ENCODE results near the gene ORAI3.

ORAI3 gene

GRCh38 chr16:30983289-30983889, 34.5 kb downstream of the ORAI3 start:
- H3K9me3 ChIP-seq (ENCODE audit: insufficient read depth, low read length): no peaks in the 10 kb centered on the region
- no peak for DNase-seq (ENCODE audit: low read depth, low spot score)
- peaks cover 20% of the 10 kb centered on the region for H3K4me1 ChIP-seq (ENCODE audit: insufficient read depth, insufficient read length)
- peak overlapping the region; percentile 2 for H3K9ac ChIP-seq (ENCODE audit: insufficient read length, low read depth)
- no peaks in the 10 kb centered on the region for H3K27me3 ChIP-seq (ENCODE audit: insufficient read depth, insufficient read length)
- H3K4me3 ChIP-seq (ENCODE audit: insufficient read length, low read depth): no peak overlapping the region
- TF ChIP-seq SUZ12 (IDR thresholded peaks at IDR 0.05; ENCODE audit: extremely low read depth, insufficient read depth, insufficient read length) (no peak), YY1 (IDR thresholded peaks at IDR 0.05; ENCODE audit: insufficient read depth, insufficient read length) (no peak), ZNF274 (IDR thresholded peaks at IDR 0.05; ENCODE audit: low read depth, low read length) (no peak)
- H3K36me3 ChIP-seq (ENCODE audit: insufficient read depth, insufficient read length, low read length): peaks cover 92% of the 10 kb centered on the region

DNA sequence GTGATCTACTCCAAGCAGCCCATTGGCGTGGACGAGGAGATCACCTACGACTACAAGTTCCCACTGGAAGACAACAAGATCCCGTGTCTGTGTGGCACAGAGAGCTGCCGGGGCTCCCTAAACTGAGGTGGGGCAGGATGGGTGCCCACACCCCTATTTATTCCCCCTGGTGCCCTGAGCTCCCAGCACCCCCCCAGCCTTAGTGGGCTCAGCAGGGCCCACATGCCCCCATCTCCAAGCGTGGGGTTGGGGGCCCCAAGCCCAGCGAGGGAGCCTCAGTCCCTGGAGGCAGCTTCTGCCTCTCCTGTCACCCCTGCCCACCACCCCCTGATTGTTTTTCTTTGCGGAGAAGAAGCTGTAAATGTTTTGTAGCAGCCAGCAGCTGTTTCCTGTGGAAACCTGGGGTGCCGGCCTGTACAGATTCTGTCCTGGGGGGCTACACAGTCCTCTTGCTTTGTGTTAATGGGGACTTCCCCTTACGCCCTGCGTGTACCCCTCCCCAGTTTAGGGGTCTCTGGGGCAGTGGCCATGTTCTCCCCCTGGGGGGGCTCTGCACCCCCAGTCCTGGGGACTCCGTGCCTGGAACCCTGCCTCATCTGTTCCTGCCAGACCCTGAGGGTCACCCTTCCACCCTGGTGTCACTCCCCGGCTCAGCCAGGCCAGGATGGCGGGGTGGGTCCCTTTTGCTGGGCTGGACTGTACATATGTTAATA, 35.2 kb downstream of the ORAI3 start:
- Histone ChIP-seq H3K27me3 (ENCODE audit: insufficient read depth, insufficient read length) (no peaks in the 10 kb centered on the region), H3K4me3 (ENCODE audit: insufficient read length, low read depth) (no peak overlapping the region), H3K4me1 (ENCODE audit: insufficient read depth, insufficient read length) (peaks cover 18% of the 10 kb centered on the region), H3K9me3 (ENCODE audit: insufficient read depth, low read length) (no peaks in the 10 kb centered on the region), H3K9ac (ENCODE audit: insufficient read length, low read depth) (peak overlapping the region; percentile 2), H3K36me3 (ENCODE audit: insufficient read depth, insufficient read length, low read length) (peaks cover 89% of the 10 kb centered on the region)
- DNase-seq (ENCODE audit: low read depth, low spot score): no peak
- no peak for TF ChIP-seq YY1 (IDR thresholded peaks at IDR 0.05; ENCODE audit: insufficient read depth, insufficient read length)
- TF ChIP-seq ZNF274 (IDR thresholded peaks at IDR 0.05; ENCODE audit: low read depth, low read length): no peak
- TF ChIP-seq SUZ12 (IDR thresholded peaks at IDR 0.05; ENCODE audit: extremely low read depth, insufficient read depth, insufficient read length): no peak

- no peaks in the 10 kb centered on the region for H3K9me3 ChIP-seq (ENCODE audit: insufficient read depth, low read length)
- H3K9ac ChIP-seq (ENCODE audit: insufficient read length, low read depth): peak within 1 kb of the TSS; percentile 81
- DNase-seq (ENCODE audit: low read depth, low spot score): peak; percentile 75
- peak within 1 kb of the TSS; percentile 18 for H3K4me3 ChIP-seq (ENCODE audit: insufficient read length, low read depth)
- H3K27me3 ChIP-seq (ENCODE audit: insufficient read depth, insufficient read length): no peaks in the 10 kb centered on the region
- peaks cover 18% of the 10 kb centered on the region for H3K4me1 ChIP-seq (ENCODE audit: insufficient read depth, insufficient read length)
- H3K36me3 ChIP-seq (ENCODE audit: insufficient read depth, insufficient read length, low read length): peaks cover 82% of the 10 kb centered on the region
- no peak for TF ChIP-seq SUZ12 (IDR thresholded peaks at IDR 0.05; ENCODE audit: extremely low read depth, insufficient read depth, insufficient read length)
- TF ChIP-seq ZNF274 (IDR thresholded peaks at IDR 0.05; ENCODE audit: low read depth, low read length): no peak
- TF ChIP-seq YY1 (IDR thresholded peaks at IDR 0.05; ENCODE audit: insufficient read depth, insufficient read length): no peak
Measured at GRCh38 chr16:30984669-30985400, 36.0 kb downstream of the ORAI3 start, which contains the start of gene HSD3B7. HSD3B7 (plus strand) TSS chr16:30985207; CDS start chr16:30985659, 452 bp downstream.

GRCh38 chr16:30985401-30986128, 36.7 kb downstream of the ORAI3 start:
- Histone ChIP-seq H3K9me3 (ENCODE audit: insufficient read depth, low read length) (no peaks in the 10 kb centered on the region), H3K4me1 (ENCODE audit: insufficient read depth, insufficient read length) (peaks cover 18% of the 10 kb centered on the region), H3K4me3 (ENCODE audit: insufficient read length, low read depth) (peak overlapping the region; percentile 18), H3K9ac (ENCODE audit: insufficient read length, low read depth) (peak overlapping the region; percentile 81), H3K36me3 (ENCODE audit: insufficient read depth, insufficient read length, low read length) (peaks cover 75% of the 10 kb centered on the region), H3K27me3 (ENCODE audit: insufficient read depth, insufficient read length) (no peaks in the 10 kb centered on the region)
- DNase-seq (ENCODE audit: low read depth, low spot score): no peak
- no peak for TF ChIP-seq YY1 (IDR thresholded peaks at IDR 0.05; ENCODE audit: insufficient read depth, insufficient read length)
- TF ChIP-seq SUZ12 (IDR thresholded peaks at IDR 0.05; ENCODE audit: extremely low read depth, insufficient read depth, insufficient read length): no peak
- TF ChIP-seq ZNF274 (IDR thresholded peaks at IDR 0.05; ENCODE audit: low read depth, low read length): no peak

DNA sequence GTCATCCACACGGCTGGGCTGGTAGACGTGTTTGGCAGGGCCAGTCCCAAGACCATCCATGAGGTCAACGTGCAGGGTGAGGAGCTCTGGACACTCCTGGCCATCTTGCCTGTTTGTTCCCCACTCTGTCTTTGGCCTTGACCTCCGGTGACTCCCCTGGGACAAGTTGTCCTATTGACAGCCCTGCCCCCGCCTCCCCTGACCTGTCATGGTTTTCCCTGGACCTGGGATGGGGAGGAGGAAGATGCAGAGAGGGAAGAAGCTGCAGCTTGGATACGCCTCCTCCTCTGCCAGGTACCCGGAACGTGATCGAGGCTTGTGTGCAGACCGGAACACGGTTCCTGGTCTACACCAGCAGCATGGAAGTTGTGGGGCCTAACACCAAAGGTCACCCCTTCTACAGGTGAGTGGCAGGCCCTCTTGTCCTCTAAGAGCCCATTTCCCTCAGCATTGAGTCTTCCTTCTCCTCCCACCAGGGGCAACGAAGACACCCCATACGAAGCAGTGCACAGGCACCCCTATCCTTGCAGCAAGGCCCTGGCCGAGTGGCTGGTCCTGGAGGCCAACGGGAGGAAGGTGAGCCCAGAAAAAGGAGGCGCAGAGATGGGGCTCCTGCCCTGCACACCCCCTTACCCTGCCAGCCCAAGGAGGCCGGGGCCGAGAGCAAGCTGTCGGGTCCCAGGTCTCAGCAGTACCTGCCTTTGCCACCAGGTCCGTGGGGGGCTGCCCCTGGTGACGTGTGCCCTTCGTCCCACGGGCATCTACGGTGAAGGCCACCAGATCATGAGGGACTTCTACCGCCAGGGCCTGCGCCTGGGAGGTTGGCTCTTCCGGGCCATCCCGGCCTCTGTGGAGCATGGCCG, 37.5 kb downstream of the ORAI3 start:
- Histone ChIP-seq H3K9ac (ENCODE audit: insufficient read length, low read depth) (no peak overlapping the region), H3K4me3 (ENCODE audit: insufficient read length, low read depth) (no peak overlapping the region), H3K4me1 (ENCODE audit: insufficient read depth, insufficient read length) (peaks cover 18% of the 10 kb centered on the region), H3K36me3 (ENCODE audit: insufficient read depth, insufficient read length, low read length) (peaks cover 68% of the 10 kb centered on the region), H3K9me3 (ENCODE audit: insufficient read depth, low read length) (no peaks in the 10 kb centered on the region), H3K27me3 (ENCODE audit: insufficient read depth, insufficient read length) (no peaks in the 10 kb centered on the region)
- no peak for DNase-seq (ENCODE audit: low read depth, low spot score)
- TF ChIP-seq SUZ12 (IDR thresholded peaks at IDR 0.05; ENCODE audit: extremely low read depth, insufficient read depth, insufficient read length): no peak
- TF ChIP-seq YY1 (IDR thresholded peaks at IDR 0.05; ENCODE audit: insufficient read depth, insufficient read length): no peak
- TF ChIP-seq ZNF274 (IDR thresholded peaks at IDR 0.05; ENCODE audit: low read depth, low read length): no peak

DNA sequence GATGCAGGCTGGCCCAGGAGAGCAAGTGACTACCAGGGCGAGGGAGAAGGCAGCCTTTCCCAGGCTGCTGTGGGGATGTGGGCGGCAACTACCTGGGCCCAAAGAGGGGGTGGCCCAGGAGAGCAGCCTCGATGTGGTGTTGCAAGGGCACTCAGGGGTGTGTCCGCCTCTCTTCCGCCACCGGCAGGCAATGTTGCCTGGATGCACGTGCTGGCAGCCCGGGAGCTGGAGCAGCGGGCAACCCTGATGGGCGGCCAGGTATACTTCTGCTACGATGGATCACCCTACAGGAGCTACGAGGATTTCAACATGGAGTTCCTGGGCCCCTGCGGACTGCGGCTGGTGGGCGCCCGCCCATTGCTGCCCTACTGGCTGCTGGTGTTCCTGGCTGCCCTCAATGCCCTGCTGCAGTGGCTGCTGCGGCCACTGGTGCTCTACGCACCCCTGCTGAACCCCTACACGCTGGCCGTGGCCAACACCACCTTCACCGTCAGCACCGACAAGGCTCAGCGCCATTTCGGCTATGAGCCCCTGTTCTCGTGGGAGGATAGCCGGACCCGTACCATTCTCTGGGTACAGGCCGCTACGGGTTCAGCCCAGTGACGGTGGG, 38.8 kb downstream of the ORAI3 start:
- TF ChIP-seq ZNF274 (IDR thresholded peaks at IDR 0.05; ENCODE audit: low read depth, low read length) (no peak), YY1 (IDR thresholded peaks at IDR 0.05; ENCODE audit: insufficient read depth, insufficient read length) (no peak), SUZ12 (IDR thresholded peaks at IDR 0.05; ENCODE audit: extremely low read depth, insufficient read depth, insufficient read length) (no peak)
- Histone ChIP-seq H3K4me1 (ENCODE audit: insufficient read depth, insufficient read length) (peaks cover 21% of the 10 kb centered on the region), H3K36me3 (ENCODE audit: insufficient read depth, insufficient read length, low read length) (peaks cover 56% of the 10 kb centered on the region), H3K9ac (ENCODE audit: insufficient read length, low read depth) (no peak overlapping the region), H3K27me3 (ENCODE audit: insufficient read depth, insufficient read length) (no peaks in the 10 kb centered on the region), H3K4me3 (ENCODE audit: insufficient read length, low read depth) (no peak overlapping the region), H3K9me3 (ENCODE audit: insufficient read depth, low read length) (no peaks in the 10 kb centered on the region)
- DNase-seq (ENCODE audit: low read depth, low spot score): no peak
